Measurements from ENCODE around the gene ADAMTS18.

- TF ChIP-seq CTCF (IDR thresholded peaks at IDR 0.05) (no peak), POLR2A (IDR thresholded peaks at IDR 0.05) (no peak), POLR2AphosphoS5 (IDR thresholded peaks at IDR 0.05) (no peak)
Measured at GRCh38 chr16:77399066-77399465, 35.8 kb downstream of the ADAMTS18 start.
